AG10803 (cell line): ENCODE data around the gene EHBP1L1.

Experiments
- DNase-seq: peaks from one replicate; pipeline ENCODE4 v3.0.0; 2010; ENCODE audit warnings: low read depth
- H3K4me3 ChIP-seq: 2 replicates; pipeline ENCODE4 v1.5.1; 2011; ENCODE audit warnings: mild to moderate bottlenecking, low read length, control low read depth
- TF ChIP-seq, protein P1 (sequence below): conservative IDR thresholded peaks from 2 replicates; pipeline ENCODE4 v1.5.1; 2011; ENCODE audit warnings: mild to moderate bottlenecking, low read length, control low read depth, inconsistent platforms

The EHBP1L1 gene

DNA sequence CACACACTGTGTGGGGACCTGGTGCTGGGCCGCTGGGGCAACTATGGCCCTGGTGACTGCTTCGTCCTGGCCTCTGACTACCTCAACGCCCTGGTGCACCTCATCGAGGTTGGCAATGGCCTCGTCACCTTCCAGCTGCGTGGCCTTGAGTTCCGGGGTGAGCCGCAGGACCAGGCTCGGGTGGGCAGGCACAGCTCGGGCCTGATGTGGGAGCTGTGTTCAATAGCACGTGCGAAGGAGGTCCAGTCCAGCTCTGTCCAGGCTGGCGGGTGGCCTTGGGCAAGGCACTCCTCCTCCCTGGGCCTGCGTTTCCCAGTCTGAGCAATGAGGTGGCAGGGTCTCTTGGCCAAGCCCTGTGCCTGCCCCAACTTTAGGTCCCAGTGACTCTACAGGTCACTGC lies 53.7 kb downstream of the EHBP1L1 start:
- TF ChIP-seq, protein P1, sequence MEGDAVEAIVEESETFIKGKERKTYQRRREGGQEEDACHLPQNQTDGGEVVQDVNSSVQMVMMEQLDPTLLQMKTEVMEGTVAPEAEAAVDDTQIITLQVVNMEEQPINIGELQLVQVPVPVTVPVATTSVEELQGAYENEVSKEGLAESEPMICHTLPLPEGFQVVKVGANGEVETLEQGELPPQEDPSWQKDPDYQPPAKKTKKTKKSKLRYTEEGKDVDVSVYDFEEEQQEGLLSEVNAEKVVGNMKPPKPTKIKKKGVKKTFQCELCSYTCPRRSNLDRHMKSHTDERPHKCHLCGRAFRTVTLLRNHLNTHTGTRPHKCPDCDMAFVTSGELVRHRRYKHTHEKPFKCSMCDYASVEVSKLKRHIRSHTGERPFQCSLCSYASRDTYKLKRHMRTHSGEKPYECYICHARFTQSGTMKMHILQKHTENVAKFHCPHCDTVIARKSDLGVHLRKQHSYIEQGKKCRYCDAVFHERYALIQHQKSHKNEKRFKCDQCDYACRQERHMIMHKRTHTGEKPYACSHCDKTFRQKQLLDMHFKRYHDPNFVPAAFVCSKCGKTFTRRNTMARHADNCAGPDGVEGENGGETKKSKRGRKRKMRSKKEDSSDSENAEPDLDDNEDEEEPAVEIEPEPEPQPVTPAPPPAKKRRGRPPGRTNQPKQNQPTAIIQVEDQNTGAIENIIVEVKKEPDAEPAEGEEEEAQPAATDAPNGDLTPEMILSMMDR: no peak
- no peak for DNase-seq
- H3K4me3 ChIP-seq: no peak overlapping the region

DNA sequence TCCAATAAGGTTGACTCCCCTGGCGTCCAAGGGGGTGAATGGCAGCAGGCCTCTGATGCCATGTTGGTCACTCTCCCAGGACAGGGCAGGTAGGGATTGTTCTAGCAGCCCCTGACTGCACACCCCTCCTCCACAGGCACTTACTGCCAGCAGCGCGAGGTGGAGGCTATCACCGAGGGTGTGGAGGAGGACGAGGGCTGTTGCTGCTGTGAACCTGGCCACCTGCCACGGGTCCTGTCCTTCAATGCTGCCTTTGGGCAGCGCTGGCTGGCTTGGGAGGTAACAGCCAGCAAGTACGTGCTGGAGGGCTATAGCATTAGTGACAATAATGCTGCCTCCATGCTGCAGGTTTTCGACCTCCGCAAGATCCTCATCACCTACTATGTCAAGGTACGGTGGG lies 54.4 kb downstream of the EHBP1L1 start:
- TF ChIP-seq, protein P1: no peak
- no peak overlapping the region for H3K4me3 ChIP-seq
- no peak for DNase-seq

DNA sequence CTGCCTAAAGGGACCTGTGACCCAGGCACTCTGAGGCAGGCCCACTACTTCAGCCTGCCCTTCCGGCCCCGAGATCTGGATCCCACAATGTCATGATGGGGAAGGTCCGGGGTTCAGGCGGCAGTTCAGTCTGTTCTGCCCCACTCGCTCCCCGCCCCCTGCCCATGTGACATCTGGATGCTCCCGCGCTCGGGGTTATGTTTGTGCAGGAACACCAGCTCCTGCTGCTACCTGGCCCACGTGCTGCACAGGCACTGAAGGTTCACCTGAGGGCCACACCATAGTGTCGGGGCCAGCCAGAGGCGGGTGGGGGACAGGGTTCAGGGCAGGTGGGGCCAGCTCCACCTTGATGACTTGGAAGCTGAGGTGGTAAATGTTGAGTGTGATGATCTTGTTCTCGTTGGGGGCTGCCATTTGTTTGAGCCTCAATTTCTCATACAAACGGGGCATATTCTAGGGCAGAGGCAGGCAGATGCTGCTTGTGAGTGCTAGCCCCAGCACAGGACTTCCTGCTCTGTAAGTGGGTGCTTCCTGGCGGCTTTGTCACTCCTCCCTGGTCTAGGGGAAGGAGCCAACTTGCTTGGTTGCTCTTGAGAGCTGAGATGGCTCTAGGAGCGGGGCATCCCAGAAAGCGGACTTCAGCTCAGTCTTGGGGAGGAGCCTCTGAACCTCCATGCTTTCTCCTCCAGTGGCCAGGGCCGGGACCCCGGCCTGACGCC lies 57.7 kb downstream of the EHBP1L1 start:
- no peak for DNase-seq
- no peak overlapping the region for H3K4me3 ChIP-seq
- TF ChIP-seq, protein P1: no peak

DNA sequence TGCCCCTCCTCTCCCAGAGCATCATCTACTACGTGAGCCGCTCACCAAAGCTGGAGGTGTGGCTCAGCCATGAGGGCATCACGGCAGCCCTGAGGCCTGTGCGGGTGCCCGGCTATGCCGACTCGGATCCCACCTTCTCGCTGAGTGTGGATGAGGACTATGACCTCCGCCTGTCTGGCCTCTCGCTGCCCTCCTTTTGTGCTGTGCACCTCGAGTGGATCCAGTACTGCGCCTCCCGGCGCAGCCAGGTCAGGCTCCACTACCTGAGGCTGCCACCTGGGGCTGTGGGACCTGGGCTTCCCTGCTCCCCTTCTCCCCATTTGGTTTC lies 58.2 kb downstream of the EHBP1L1 start:
- no peak overlapping the region for H3K4me3 ChIP-seq
- no peak for DNase-seq
- TF ChIP-seq, protein P1: no peak

DNA sequence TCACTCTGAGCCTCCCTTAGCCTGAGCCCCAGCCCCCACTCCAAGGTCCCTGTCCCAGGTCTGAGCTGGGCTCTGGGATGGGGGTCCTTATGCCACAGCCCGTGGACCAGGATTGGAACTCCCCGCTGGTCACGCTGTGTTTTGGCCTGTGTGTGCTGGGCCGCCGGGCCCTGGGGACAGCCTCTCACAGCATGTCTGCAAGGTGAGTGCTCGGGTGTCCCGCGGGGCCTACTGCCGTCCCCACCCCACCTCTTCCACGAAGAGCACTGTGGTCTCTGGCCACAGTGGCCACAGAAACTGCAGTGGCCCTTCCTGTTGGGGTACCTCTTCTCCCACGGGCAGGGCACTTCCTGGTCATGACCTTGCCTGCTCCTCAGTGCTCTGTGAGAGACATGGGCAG lies 58.6 kb downstream of the EHBP1L1 start:
- TF ChIP-seq, protein P1: no peak
- DNase-seq: no peak
- no peak overlapping the region for H3K4me3 ChIP-seq

DNA sequence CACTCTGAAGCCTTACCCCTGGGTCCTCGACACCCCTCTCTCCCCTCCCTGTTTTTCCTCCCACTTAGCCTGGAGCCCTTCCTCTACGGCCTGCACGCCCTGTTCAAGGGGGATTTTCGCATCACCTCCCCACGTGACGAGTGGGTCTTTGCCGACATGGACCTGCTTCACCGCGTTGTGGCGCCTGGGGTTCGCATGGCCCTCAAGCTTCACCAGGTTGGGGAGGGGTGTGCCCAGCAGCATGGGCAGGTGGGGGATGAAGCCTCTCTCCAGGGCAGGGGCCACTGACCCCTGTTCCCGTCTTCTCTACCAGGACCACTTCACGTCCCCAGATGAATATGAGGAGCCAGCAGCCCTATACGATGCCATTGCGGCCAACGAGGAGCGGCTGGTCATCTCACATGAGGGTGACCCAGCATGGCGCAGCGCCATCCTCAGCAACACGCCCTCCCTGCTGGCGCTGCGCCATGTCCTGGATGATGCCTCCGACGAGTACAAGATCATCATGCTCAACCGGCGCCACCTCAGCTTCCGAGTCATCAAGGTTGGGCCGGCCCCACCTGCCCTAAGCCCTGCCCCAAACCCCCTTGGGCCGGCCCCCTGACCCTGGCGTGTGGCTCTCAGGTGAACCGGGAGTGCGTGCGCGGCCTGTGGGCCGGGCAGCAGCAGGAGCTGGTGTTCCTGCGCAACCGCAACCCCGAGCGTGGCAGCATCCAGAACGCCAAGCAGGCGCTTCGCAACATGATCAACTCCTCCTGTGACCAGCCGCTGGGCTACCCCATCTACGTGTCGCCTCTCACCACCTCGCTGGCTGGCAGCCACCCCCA lies 59.3 kb downstream of the EHBP1L1 start:
- DNase-seq: no peak
- no peak overlapping the region for H3K4me3 ChIP-seq
- TF ChIP-seq, protein P1: no peak
